ENCODE results near the gene PEX16. TPM values are rescaled to one million over a fixed set of nuclear protein-coding genes. Genes with fewer than 3 reads are reported as not detected.
A peak's percentile ranks its signal among the peaks of the same experiment; 100 is the strongest.

PEX16 gene
- 31.4 and 43.0 TPM in 2 replicates for total RNA-seq (2014; rRNA removed; shearing (Covaris generic))

GRCh38 chr11:45917623-45918330 lies at the start of gene PEX16:
PEX16 (minus strand) TSS chr11:45917877; CDS start chr11:45917811, 66 bp downstream.
- peak; percentile 100 for DNase-seq (ENCODE audit: low spot score)

- peak; percentile 83 for DNase-seq (ENCODE audit: low spot score)
These were observed 47.3 kb upstream of the PEX16 start for GRCh38 chr11:45964911-45965389.

GRCh38 chr11:45961751-45962240 lies 44.1 kb upstream of the PEX16 start:
- no peak for DNase-seq (ENCODE audit: low spot score)

- DNase-seq (ENCODE audit: low spot score) = no peak
These were observed 42.9 kb upstream of the PEX16 start for GRCh38 chr11:45960387-45961095.

DNA sequence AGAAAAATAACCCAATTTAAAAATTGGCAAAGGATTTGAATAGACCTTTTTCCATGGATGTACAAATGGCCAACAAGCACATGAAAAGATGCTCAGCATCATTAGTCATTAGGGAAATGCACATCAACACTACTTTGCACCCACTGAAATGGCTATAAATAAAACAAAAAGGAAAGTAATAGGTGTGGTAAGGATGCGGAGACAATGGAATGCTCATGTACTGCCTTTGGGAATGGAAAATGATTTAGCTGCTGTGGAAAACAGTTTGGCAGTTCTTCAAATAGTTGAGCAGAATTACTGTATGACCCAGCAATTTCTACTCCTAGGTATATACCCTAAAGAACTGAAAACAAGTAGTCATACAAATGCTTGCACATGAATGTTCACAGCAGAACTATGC lies 42.2 kb upstream of the PEX16 start:
- no peak for DNase-seq (ENCODE audit: low spot score)

DNA sequence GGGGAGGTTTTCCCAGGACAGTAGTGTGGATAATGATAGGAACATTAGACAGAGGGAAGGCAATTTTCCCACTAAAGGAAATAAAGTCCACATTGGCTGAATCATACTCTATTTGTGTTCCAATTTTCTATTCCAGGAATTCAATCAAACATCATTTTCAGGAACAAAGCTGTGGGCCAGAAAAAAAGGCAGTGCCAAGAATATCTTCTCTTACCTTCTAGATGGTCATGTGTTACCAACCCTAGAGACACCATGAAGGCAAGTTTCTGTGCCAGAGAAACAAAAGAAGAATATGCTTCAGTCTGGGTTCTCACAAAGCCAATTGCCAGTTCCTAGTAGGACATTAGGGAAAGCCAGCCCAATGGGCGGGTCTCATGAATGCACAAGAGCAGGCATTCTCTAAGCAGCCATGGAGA lies 32.3 kb upstream of the PEX16 start:
- DNase-seq (ENCODE audit: low spot score) = no peak

DNA sequence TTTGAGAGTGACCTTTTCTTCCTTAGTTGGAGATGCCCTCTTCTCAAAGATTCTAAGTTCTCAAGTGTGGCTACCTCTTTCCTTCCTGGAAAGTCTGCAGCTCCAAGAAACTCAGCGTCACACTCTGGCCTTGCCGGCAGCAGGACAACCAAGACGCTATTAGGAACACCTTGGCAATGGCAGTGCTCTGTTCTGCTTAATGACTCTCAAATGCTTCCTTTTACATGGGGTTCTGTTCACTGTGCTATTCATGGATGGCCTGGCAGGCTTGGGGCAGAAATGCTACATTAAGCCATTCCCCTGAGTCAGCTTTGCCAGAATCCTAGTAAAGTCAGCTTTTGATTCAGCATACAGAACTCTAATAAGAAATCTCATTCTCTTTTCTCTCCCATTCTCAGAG lies 30.7 kb upstream of the PEX16 start:
- DNase-seq (ENCODE audit: low spot score) = no peak

DNA sequence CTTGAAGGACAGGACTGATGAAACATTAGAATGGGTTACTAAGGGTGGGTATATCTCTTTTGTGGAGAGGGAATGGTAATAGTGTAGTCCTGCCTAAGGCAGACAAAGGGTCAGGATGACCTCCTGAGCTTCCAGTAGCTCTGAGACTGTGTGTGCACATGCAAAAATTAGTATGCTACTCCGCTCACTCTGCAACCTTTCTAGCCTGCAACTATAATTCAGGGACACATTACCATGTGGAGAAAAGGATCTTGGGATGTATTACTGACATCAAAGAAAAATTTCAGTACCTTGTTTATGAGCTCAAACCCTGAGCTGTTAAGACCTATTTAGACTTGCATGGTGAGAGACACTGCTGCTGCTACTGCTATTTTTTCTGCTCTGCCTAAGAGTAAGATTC lies 30.2 kb upstream of the PEX16 start:
- no peak for DNase-seq (ENCODE audit: low spot score)

GRCh38 chr11:45945397-45945999 lies 27.8 kb upstream of the PEX16 start:
- DNase-seq (ENCODE audit: low spot score) = no peak

DNA sequence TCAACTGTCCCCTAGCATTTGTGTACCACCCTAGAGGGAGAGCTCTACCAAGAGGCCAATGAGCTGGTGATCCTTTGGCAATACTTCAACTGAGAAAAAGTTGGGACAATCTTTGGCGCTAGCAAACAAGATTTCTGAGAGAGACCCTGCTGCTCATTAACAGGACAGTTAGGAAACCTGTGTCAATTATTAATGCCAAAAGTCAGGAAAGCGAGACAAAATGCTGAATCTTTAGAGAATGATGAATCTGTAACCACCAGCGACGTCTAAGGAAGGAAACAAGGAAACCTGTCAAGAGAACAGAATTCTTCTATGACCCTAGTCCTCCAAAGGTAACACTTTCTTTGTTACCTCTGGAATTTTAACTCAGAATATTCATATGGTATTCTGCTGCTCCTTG lies 24.7 kb upstream of the PEX16 start:
- no peak for DNase-seq (ENCODE audit: low spot score)

- no peak for DNase-seq (ENCODE audit: low spot score)
These were observed 23.6 kb upstream of the PEX16 start for GRCh38 chr11:45941285-45941684.

GRCh38 chr11:45939836-45940235 lies 22.2 kb upstream of the PEX16 start:
- no peak for DNase-seq (ENCODE audit: low spot score)

DNA sequence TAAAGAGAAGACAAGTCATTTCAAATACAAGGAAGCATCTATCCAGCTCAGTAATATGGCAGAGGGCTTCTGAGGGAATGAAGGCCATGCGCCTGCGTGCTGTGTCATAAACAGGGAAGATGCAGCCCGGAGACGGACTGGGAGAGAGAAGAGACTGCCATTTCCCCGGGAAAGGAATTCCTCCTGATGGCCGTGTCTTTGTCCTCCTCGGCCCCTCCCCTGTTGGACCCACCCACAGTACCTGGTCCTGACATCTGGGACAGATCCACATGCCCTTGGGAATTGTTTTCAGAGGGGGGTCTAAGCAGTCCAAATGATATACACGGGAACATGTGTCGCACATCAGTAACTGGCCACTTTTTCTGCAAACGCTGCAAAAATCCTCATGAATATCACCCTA lies 20.2 kb upstream of the PEX16 start:
- DNase-seq (ENCODE audit: low spot score) = no peak

DNA sequence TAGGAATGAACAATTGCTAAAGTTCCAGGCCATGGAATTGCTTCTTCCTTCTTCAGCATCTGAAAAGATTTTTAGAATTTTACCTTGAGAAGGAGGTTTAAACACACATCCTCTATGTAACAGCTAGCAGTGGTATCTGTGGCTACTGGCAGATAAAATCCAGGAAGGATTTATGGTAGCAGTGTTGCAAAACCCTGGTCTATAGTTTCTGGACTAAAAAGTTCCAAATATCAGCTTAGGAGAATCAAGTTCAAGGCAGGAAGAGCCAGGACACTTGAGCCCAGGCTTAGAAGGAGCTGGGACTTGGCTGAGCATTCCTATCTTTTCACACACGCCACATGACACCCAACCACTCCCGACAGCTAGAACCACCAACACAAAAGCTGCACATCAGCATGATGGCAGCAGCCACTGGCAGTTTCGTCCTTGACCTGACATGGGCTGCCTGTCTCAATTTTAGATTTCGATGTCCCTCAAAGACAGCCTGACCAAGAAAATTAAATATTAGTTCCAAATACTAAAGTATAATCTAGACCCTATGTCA lies 18.9 kb upstream of the PEX16 start:
- no peak for DNase-seq (ENCODE audit: low spot score)

DNA sequence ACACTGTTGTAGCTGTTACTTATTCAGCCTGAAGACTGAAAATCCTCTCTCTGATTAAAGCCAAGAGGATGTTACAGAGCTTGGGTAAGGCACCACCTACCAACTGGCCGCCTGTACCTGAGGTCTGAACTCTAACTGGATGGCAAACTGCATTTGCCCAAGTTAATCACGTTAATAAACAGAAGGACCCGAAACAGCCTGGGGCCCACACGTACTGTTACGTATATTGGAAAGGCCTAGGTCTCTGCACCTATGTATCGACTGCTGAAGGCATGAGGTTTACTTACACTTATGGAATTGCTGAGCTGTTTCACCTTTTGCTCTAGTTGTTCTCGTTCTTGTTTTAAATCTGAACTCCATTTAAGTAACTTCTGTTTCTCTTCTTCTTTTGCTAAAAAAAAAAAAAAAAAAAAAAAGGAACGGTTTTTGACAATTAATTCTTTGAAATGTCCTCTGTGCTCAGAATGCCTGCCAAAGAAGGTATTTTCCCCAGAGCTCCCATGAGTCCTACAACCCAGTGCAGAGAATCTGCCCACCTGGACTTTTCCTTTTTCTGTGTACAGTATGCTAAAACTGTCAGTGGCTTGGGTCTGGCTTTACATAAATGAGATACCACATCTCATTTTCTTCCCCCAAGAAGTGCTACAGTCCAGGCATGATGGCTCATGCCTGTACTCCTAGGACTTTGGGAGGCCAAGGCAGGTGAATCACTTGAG lies 17.8 kb upstream of the PEX16 start:
- DNase-seq (ENCODE audit: low spot score) = no peak

- no peak for DNase-seq (ENCODE audit: low spot score)
These were observed 17.1 kb upstream of the PEX16 start for GRCh38 chr11:45934580-45935318.

GRCh38 chr11:45933846-45934579 lies 16.3 kb upstream of the PEX16 start:
- DNase-seq (ENCODE audit: low spot score) = no peak

GRCh38 chr11:45933131-45933831 lies 15.6 kb upstream of the PEX16 start:
- no peak for DNase-seq (ENCODE audit: low spot score)

DNA sequence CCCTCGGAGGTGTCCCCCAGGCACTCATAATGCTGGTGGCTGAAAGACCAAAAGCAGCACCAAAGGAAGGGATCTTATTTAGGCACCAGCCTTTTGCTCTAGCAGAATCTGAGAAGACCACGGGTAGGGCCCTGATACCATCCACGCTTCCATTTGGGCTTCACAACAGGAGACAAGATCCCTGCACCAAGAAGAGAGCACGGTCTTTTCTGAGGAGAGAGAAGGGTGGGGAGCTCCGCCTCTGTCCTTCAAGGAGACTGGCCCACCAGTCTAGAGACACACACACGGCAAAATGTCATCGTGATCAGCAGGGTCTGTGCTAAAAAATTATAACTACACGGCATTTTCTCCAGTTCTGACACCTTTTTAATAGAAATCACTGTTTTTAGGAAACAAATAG lies 14.5 kb upstream of the PEX16 start:
- DNase-seq (ENCODE audit: low spot score) = no peak

- DNase-seq (ENCODE audit: low spot score) = no peak
These were observed 14.1 kb upstream of the PEX16 start for GRCh38 chr11:45931739-45932138.

All from H4 (cell line).